Measurements from ENCODE around the gene TIGAR. TPM values are rescaled to one million over a fixed set of nuclear protein-coding genes. Genes with fewer than 3 reads are reported as not detected.

TIGAR gene
- total RNA-seq, 1 donor from 2014 or later, result 8.3 TPM

DNA sequence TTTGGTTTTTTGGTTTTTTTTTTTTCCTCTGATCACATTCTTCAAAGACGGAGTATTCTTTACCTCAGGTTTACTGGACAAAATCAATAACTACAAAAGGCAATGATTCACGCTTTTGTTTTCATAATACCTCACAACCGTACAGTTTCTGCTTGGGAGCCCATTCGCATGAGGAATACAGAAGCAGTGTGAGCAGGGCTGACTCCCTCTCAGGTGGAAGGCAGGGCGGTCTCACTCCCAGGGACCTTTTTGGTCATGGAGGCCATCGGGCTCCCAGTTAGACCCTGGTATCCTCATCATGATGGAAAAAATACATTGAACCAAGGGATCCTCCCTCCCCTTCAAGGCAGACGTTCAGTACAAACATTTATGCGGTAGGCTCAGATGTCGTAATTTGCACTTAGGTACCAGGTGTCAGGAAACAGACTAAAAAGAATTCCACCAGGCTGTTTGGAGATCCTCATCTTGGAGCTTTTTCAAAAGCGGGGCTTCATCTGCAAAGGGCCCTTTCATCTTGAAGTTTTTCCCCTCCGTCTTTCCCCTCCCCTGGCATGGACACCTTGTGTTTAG, 19.0 kb upstream of the TIGAR start:
- DNase-seq (ENCODE audit: low read depth in 2 of 2), result no peak

DNA sequence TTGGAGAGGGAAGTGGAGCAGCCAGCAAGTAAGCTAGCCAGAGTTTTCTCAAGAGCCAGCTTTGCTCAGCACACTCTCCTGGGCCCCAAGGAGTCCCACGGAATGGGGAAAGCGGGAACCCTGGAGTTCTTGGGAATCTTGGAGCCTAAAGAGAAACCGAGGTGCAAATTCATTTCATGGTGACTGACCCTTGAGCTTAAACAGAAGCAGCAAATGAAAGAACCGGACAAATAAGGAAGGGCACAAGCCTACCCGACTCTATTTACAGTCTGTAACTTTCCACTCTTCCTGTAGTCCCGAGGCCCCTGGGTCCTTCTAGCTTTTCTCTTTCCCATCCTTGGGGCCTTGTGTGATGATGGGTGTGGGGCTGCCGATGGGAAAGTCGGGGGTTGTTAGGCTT, 18.1 kb upstream of the TIGAR start:
- no peak for DNase-seq (ENCODE audit: low read depth in 2 of 2)

DNA sequence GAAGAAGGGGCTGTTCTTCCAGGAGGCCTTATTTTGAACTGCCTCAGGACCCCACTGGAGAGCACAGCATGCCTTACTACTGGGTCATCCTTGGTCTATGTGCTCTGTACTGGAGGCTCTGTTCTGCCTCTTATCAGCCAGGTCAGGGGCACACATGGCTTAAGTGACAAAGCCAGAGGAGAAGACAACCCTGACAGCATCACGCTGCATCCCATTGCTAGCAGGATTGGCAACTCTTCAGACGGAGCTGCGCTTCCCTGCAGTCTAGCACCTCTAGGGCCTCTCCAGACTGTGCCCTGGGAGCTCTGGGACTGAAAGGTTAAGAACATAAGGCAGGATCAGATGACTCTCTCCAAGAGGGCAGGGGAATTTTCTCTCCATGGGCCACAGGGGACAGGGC, 17.3 kb upstream of the TIGAR start:
- no peak for DNase-seq (ENCODE audit: low read depth in 2 of 2)

DNA sequence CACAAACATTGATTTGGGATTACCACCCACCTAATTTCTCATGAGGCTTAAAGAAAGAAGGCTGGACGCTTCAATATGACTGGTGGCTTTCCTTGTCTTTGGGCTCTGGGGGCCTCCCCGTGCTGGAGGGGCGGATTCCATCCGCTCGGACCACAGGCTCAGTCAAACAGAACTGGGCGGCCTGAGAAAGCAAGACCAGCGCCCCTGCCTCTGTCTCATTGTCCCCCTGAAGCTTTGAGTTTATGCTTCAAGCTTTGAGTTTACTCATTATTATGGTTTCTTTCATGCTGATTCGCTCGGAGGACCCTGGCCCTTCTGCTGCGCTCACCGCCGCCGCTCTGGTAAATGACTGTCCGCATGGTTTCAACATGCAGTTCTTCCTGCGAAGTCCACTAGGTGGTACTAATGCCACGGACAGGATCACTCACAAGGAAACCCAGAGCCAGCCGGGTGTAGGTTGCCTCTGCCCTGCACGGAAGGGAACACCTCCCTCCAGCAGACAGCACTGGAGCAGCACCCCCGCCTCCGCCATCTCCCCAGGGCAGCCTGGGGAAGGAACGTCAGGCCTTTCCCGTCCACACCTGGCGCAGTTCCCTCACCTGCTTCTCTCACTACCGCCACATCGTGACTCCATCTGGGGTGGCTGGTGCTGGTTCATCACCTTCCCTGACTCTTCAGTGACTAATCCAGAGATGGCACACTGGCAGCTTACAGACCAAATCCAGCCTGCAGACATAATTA, 13.2 kb upstream of the TIGAR start:
- peak; percentile 85 to 87 for DNase-seq (ENCODE audit: low read depth in 2 of 2)

DNA sequence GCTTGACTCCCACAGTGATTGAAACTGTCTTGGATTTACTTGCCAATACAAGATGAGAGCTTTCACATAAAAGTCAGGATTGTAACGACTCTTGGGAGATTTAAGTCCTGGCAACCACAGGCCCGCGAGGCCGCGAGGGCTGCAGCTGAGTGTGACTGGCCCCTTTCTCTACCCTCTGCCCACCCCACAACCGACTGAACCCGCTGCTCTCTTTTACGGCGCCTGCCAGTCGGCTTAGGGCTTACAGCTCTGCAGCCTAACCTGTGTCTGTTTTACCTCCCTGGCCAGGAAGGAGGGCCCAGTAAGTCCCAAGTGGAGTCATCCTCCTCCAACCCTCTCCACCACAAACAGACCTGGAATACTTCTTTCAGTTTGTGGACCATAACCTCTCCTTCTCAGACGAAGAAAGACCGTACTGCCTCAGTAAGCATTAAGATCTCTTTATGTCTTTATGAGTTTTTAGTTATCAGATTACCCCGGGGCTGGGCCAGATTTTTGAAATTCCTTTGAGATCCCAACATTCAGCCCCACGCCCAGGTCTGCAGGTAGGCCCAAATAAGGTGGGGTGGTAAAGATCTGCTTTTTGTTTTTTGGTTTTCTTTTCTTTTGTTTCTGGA, 12.6 kb upstream of the TIGAR start:
- no peak for DNase-seq (ENCODE audit: low read depth in 2 of 2)

DNA sequence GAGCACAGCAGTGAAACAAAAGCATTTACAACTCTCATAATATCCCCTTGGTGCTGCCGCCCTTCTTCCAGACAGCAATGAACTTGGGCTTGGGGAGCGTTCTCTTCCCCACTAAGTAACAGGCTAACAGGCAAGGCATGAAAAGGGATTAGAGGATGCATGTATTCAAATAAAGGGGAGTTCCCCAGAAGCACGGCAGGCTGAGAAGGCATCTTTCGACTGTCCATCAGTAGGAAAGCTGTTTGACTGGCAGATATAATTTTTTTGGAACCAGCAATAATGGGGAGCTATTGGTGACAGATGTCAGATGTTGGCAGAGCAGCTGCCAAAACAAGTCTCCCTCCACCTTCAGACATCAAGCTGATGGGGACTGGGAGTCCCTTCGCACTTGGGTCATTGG, 9.2 kb upstream of the TIGAR start:
- no peak for DNase-seq (ENCODE audit: low read depth in 2 of 2)

DNA sequence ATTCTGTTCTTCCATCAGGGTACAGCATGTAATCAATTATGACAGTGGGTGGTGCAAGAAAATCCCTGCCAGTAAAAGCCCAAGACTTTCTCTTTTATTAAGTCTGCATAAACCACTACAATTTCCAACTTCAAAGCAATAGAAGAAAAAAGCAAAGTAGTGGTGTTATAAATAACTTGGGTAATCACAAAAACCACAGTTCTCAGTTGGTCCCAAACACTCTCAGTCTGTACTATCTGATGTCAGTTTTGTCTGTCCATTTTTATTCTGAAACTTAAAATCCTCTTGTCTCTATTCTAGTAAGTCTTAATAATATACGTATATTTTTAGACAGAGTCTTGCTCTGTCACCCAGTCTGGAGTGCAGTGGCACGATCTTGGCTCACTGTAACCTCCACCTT, 8.8 kb upstream of the TIGAR start:
- no peak for DNase-seq (ENCODE audit: low read depth in 2 of 2)

DNA sequence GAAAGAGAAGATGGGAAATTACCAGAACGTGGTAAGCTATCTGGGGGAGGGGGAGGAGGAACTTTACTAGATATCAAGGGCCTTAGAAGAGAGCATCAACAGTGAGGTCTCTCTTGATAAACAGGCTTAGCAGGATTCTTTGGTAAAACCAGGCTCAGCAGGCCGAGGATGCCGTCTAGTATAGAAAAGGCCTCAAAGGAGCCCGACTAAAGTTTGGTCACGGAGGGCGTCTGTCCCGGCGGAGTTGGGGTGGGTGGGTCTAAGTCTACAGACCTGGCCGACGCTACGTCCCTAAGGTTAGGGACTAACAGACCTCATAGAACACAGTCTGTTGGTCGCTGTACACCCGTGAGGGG, 538 bp upstream of the TIGAR start:
- no peak for DNase-seq (ENCODE audit: low read depth in 2 of 2)

DNA sequence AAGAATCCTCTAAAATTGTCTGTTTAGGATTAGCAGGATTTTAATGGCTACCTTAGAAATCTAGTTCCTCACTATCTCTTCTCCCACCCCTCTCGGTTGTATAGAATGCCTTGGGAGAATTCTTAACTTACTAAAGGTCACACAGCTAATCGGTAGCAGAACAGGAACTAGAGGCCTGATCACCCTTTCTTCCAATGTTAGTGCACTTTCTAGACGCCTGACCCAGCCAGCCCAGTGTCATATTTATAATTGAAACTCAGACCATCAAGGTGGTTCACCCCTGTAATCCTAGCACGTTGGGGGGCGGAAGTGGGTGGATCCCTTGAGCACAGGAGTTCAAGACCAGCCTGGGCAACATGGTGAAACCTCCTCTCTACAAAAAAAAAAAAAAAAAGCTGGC, 1.7 kb downstream of the TIGAR start:
- no peak for DNase-seq (ENCODE audit: low read depth in 2 of 2)

DNA sequence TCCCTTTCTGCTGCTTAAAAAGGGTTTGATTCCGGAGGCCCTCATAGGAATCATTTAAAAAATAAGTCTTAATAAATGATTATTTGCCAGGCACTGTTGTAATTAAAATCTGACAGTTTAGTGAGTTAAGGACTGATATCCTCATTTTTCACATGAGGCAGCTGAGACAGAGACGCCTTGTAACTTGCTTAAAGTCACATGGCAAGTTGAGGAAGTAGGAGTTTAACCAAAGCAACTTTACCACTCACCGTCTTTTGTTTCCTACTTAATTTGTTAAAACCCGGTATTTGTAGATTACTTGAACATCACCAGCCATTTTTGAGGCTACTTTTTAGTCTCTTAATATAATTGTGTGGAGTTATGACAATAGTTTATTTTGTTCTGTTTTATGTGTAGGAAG, 2.4 kb downstream of the TIGAR start:
- no peak for DNase-seq (ENCODE audit: low read depth in 2 of 2)

DNA sequence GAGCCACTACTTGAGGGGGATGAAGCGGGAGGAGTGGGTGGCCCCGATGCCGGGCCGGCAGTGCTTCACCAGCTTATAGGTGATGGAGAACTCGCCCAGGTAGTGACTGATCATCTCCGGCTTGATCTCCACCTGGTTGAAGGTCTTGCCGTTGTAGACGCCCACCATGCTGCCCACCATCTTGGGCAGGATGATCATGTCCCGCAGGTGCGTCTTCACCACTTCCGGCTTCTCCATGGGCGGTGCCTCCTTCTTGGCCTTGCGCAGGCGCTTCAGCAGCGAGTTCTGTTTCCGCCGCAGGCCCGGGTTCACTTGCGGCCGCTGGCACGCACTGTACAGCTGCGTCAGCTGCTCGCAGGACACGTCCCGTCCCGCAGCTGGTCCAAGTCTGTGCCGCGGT, 3.4 kb downstream of the TIGAR start:
- DNase-seq (ENCODE audit: low read depth in 2 of 2), result no peak

DNA sequence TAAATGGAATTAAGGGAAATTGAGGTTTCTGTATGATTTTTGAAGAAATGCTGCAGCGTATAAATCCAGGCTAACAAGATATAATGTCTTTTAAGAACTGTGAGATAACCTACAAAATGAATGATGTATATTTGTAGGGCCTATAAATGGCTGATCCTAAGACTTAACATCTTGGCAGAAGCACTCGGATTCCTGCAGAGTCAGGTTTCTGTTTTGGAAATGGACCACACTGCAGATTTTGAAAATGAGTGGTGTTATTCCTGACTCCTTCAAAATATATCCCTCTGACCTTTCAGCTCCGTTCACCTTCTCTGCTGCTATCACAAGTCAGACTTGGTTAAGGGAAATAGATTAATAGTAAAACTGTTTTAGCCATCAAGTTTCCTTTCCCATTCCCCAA, 5.0 kb downstream of the TIGAR start:
- no peak for DNase-seq (ENCODE audit: low read depth in 2 of 2)

DNA sequence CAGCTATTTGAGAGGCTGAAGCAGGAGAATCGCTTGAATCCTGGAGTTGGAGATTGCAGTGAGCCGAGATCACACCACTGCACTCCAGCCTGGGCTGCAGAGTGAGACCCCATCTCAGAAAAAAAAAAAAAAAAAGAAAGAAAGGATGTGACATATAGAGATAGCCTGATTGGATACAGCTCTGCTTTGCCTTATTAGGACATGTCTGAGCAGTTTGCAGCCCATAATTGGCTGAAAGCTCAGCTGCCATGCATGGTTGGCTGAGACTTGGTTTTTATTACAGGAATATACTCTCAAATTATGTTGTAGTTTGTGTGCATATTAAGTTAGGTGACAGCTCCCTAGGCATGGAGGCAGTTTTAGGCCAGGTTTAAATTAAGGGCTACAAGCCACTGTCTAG, 6.3 kb downstream of the TIGAR start:
- DNase-seq (ENCODE audit: low read depth in 2 of 2), result peak in 1 of 2 donors; percentile 9

DNA sequence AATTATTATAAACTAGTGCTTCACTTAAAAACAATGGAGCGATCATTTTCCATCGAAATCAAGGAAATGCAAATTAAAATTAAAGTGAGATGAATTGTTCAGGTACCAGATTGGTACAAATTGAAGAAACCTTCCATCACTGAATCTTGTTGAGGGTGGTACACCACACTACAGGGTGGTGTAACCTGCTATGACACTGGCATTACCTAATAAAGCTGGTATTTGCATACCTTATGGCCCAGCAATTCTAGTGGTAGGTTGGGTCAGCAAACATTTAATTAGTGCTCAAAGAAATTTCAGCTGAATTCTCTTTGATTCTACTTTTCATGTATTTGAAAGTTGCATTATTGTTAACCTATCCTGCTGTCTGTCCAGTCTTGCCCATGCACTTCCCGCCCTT, 9.2 kb downstream of the TIGAR start:
- no peak for DNase-seq (ENCODE audit: low read depth in 2 of 2)

DNA sequence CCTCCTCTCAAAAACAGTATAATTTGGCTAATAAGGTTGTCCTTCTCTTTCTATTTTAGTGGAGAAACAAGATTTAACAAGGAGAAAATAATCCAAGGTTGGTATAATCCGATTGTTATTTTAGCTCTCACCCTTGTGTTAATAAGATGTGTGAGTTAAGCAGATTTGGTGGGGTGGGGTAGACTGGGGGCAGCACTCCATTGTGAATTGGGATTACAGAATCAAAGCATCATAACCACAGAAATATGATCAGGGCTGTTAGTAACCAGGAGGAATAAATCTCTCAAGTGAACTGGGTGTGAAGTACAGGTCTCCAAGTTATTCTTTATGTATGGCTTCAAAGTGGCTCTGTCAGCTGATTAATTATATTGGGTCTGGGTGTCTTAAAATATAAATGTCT, 10.2 kb downstream of the TIGAR start:
- DNase-seq (ENCODE audit: low read depth in 2 of 2), result no peak

DNA sequence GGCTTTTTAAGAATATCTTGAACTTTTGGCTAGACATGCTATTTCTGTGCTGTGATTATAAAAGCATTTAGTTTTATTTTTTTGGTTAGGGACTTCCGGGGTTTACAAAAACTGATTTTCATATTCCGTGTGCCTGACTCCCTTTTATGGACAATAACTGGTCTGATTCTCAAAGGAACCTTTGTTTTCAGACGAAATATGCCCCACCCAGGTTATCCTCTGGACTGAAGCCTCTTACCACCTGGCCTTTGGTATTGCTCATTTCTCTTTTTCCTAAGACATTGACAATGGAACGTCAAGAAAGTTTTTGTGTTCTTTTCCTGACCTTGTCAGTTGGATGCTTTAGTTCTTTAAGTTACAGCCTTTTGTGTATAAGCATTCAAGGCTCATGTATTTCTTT, 10.8 kb downstream of the TIGAR start:
- DNase-seq (ENCODE audit: low read depth in 2 of 2), result no peak

DNA sequence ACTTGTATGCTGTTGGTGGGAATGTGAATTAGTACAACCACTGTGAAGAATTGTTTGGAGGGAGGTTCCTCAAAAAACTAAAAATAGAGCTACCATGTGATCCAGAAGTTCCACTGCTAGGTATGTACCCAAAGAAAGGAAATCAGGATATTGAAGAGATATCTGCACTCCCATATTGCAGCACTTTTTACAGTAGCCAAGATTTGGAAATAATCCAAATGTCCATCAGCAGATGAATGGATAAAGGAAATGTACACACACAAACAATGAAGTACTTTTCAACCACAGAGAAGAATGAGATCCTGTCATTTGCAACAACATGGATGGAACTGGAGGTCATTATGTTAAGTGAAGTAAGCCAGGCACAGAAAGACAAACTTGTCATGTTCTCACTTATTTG, 25.9 kb downstream of the TIGAR start:
- DNase-seq (ENCODE audit: low read depth in 2 of 2), result peak; percentile 81 to 84

DNA sequence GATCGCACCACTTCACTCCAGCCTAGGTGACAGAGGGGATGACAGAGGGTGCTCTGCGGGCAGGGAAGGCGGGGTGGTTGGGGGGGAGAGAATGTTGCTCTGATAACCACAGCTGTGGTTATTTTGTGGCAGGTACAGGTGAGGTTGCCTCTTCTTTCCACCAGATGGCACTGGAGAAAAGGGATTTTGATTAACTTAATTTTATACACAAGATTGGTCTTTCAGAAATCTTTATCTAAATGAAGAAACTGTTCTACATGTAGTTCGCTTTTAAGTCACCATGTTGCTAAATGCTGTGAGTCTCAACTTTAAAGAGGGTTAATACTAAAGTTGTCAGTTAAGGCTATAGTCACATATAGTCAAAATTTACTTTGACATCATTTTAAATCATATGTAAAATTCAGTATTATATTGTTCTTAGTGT, 32.8 kb downstream of the TIGAR start:
- peak; percentile 8 to 43 for DNase-seq (ENCODE audit: low read depth in 2 of 2)

DNA sequence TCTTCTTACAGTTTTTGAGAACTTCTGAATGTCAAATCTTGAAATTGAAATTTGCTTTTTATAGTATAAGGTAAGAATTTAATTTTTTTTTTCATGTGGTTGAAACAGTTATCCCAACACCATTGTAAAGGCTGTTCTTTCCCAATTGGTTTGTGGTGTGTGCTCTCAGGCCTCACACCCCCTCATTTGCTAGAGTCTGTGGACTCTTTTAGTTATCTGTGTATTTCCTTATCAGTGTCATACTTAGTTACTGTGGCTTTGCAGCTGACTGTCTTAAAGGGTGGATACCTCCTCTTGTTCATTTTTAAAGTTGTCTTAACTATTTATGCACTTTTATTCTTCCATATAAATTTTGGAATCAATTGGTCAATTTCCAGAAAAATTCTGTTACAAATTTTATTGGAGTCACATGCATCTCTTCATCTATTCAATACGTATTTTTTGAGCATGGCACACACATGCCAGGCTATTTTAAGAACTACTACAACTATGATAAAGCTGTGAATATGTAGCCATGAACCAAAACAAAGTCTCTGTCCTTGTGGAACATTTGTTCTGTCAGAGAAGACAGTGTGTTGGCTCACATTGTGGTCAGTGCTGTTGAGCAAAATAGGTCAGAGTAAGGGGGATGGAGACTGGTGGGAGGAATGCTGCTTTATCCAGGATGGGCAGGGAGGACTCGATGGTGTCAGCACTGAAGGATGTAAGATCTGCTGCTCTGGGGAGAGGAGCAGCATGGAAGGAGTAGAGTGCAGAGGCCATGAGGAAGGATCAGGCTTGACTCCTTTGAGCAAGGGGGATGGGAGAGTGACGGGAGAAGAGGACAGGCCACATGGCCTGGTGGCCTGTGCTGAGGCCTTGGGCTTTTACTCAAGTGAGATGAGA, 34.4 kb downstream of the TIGAR start:
- DNase-seq (ENCODE audit: low read depth in 2 of 2), result no peak

DNA sequence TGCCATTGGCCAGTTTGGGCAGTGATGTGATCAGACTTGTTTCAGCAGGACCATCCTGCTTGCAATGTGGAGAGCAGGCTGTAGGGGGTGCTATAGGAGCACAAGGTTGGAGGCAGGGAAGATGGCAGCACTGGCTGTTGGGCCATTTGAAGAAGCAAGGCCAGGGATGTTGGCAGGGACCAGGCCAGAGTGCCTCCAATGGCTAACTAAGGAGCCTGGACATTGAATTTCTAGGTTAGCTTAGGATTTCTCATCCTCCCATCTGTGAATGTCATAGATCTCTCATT, 35.0 kb downstream of the TIGAR start:
- DNase-seq (ENCODE audit: low read depth in 2 of 2), result peak; percentile 38 to 40

DNA sequence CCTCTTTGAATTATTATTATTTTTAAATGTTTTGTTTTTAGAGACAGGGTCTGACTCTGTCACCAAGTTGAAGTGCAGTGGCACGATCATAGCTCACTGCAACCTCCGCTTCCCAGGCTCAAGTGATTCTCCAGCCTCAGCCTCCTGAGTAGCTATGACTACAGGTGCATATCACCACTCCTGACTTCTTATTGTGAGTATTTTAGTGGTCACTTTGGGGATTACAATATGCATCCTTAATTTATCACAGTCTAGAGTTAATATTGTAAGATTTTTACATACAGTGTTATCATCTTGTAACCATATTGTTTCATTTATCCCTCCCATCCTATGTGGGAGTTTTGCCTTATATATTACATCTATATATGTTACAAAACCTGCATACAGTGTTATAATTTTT, 45.1 kb downstream of the TIGAR start:
- DNase-seq (ENCODE audit: low read depth in 2 of 2), result no peak

DNA sequence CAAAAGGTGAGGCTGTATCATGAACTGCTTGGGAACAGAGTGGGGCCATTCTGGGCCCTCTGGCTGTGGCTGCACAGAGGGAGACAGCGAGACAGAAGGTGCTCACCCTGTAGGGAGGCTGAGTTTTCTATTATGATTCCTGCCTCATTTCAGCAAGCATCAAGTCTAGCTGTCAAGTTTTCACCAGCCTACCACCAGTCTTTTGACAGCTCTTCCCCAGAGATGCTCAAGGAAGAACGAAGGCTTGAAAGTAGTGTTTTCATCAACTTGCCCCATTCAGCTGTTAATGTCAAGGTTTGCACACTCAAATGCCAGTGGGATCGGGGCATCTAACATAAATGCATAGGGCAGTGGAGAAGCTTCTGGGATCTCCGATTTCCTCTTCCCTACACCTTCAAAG, 48.5 kb downstream of the TIGAR start:
- no peak for DNase-seq (ENCODE audit: low read depth in 2 of 2)

DNA sequence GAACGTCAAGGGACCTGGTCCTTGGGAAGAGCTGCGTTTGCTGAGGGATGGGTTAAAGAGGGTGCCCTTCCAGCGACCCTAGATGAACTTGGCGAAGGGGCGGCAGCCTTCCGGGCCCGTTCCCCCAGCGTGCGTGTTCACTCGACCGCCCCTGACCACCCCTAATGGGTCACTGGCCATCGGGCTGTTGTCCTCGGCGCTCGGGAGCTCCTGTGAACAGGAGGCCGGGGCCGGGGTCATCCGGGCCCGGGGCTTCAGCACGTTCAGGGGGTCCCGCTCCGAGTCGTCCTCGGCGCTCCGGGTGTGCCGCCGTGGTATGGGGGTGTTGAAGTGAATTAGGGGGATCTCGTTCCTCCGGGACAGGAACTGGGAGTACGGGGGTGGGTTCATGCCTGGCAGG, 49.3 kb downstream of the TIGAR start:
- DNase-seq (ENCODE audit: low read depth in 2 of 2), result no peak

All from lung microvascular endothelial cell (primary cell).